HG02943 (cell line): ENCODE measurements around the gene PGM5.

Experiments used
- ATAC-seq: cut with Tn5 transposase; IDR thresholded peaks from one replicate; pipeline ENCODE4 v1.9.1; 2021; ENCODE audit warnings: mild to moderate bottlenecking, low read depth, moderate library complexity; ENCODE audit not compliant: unreplicated experiment

PGM5 gene

GRCh38 chr9:68493541-68493940 is 137.1 kb downstream of the PGM5 start:
- ATAC-seq, result no peak

- ATAC-seq, result no peak
Measured at GRCh38 chr9:68493958-68494577, 137.7 kb downstream of the PGM5 start.

DNA sequence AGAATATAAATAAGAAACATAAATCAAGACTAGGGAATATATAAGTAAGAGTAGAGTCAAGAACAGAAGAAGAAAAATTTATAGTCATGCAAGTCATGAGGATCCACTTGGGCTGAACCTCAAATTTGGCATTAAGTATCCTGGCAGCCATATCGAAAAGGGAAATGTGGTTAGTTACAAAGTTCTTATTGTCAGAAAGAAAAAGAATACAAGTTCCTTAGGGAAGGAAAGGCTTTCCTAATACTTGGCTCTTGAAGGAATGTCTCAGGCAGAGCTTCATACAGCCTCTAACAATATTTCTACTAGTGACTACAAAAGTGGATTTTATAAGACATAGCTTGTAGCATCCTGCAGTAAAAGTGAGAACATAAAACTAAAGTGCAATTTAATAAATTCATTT is 138.8 kb downstream of the PGM5 start:
- no peak for ATAC-seq

- no peak for ATAC-seq
Measured at GRCh38 chr9:68496356-68496755, 139.9 kb downstream of the PGM5 start.

DNA sequence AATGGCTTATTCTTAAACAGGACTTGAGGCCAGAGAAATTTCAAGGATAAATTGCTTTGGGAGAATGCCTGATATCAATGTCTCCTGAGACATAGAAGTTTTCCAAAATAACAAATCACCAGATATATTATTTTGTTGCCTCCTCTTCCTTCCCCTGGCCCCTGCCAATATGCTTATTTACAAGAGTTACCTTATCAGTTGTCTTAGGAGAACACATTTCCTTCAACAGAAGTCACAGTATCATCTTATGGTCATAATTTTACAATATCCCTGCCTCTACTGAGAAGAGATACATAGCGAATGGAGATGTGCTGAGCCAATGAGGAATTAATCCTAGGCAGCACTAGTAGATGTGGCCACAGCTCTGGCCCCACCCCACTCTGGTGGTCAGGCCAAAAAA is 141.2 kb downstream of the PGM5 start:
- ATAC-seq, result no peak

- no peak for ATAC-seq
Measured at GRCh38 chr9:68498816-68499215, 142.4 kb downstream of the PGM5 start.

DNA sequence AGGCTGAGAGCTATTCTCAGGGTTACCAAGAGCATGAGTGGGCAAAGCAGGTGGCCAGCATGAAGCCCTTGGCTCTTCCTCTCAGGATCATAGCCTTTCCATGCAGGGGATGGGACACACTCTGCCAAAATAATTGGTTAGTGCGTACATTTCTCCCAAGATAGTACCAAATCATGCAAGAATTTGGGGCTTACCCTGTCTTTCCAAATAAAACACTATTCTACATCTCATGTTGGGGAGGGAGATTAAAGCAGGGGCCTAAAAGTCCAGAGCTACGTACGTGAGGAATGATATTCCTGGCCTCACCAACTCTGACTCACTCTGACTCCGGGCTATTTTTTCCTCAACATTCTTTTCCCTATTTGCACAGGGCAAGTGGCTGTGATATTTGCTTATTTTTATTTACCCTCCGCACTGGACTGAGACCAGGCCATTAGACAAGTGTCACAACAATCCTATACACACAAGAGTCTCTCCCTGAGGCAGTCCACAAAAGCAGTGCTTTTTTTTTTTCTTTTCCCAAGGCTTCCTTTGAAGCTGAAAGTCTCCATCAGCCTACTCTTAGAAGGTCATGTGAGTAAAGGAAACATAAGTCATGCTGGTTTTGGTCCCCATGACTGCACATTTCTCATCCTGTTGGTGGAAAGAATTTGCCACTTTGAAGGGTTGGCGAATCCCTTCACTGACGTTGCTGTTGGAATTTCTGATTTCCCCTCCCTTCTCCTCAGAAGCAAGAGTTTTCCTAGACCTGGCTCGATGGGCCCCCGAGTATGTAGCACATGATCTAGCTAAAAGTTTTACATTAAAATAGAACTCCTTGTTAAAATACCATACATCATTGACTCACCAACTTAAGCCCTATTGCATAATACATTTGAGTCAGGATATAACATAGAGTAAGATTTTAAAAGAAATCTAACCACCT is 144.3 kb downstream of the PGM5 start:
- no peak for ATAC-seq

DNA sequence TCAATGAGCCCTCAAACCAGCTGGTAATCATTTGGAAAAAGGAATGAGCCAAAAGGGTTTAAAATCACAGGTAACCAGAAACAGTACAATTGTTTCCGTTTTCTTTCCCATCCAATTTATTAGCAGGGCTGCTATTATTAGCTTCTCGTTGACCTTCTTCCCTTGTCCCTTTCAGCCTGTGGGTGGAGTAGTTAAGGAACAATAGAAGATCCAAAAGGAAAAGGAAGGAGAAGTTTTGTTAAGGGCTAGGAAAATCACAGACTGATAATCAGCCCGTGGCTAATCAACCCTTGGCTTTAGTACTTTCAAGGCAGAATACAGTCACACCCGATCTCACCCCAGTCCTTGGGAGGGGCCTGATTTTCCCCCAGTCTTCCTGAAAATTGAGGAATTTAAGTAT is 145.9 kb downstream of the PGM5 start:
- ATAC-seq, result no peak

DNA sequence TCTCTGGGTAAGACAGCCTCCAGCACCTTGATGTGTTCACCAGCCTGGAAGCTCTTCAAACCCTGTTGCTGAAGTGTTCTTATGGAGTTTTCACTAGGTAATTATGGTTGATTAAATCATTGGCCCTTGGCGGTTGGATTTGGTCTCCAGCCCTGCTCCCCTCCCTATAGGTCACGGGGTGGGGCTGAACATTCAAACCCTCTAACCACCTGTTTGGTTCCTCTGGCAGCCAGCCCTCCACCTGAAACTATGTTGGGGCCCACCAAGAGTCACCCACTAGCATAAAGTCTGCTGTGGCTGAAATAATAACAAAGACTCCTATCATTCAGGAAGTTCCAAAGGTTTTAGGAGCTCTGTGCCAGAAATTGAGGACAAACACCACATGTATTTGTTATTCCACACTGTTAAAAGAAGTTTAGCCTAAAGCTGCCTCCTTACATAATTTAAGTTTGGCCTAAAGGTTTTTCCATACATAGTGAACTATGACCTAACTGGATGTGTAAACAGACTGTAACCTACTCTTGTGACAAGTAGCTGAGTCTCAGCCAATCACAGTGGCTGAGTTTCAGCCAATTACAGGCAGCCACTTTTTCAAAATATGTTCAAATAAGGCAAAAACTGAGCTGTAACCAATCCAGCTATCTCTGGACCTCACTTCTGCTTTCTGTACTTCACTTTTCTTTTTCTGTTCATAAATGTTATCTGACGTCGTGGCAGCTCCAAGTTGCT is 149.4 kb downstream of the PGM5 start:
- ATAC-seq, result no peak

DNA sequence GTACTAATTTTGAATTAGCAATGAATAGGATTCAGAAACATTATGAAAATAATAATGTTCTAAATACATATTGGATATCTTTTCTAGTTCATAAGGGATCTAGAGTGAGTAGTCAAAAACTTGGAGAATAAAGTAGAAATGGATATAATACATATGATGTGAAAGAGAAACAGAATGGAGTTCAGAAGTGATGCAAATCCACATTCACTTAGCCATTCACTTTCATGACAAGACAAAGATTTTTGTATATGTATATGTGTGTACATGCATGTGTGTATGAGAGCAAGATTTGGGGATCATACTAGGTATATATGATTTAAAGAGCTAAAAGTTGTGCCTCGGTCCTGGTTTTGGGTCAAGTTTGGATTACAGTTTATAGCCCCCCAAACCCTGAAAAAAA is 150.1 kb downstream of the PGM5 start:
- ATAC-seq, result no peak

- no peak for ATAC-seq
Measured at GRCh38 chr9:68507130-68507805, 150.9 kb downstream of the PGM5 start.

DNA sequence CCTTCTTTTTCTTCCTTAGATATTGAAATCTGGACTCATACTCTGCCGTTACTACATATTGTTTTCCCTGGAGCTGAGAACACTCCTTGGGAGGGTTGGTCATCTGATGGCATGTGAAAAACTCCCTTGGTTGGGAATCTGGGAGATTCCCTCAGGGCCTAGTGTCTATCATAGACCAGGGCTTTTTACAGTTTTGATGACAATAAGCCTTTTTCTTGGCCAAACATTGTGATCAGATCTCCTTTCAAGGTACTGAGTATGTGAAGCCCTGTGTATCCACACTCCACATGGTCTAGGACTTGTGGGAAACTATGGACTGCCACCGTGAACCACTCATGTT is 151.4 kb downstream of the PGM5 start:
- no peak for ATAC-seq

- no peak for ATAC-seq
Measured at GRCh38 chr9:68508547-68508946, 152.1 kb downstream of the PGM5 start.

DNA sequence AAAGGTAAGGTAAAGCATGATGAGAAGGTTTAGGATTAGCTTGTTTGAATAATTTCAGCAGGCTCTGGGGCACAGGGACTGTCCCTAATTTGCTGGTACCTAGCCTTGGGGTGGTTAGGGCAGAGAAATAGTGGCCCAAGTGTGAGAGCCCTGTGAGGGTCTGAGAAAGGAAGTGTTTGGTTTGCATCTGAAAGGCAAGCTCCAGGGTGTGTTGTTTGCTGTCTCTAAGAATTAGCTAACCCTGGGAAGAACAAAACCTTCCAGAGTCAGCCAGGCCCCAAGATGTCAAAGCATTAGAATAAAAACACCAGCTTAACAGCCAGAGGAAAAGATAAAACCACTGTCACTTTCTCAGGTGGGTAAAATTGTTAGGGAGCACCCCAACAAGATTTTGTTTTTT is 153.3 kb downstream of the PGM5 start:
- no peak for ATAC-seq

GRCh38 chr9:68513385-68513784 is 157.0 kb downstream of the PGM5 start:
- no peak for ATAC-seq

DNA sequence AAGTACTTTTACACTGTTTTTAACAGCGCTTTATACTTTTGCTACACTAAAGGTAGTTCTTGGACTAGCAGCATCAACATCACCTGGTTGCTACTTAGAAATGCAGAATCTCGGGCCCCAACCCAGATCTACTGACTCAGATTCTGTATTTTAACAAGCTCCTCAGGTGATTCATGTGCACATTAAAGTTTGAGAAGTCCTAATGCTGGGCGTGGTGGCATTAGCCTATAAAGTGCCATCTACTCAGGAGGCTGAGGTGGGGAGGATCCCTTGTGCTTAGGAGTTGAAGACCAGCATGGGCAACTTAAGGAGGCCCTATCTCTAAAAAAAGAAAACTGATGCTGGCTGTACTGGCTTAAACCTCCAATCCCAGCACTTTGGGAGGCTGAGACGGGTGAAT is 157.6 kb downstream of the PGM5 start:
- ATAC-seq, result no peak

DNA sequence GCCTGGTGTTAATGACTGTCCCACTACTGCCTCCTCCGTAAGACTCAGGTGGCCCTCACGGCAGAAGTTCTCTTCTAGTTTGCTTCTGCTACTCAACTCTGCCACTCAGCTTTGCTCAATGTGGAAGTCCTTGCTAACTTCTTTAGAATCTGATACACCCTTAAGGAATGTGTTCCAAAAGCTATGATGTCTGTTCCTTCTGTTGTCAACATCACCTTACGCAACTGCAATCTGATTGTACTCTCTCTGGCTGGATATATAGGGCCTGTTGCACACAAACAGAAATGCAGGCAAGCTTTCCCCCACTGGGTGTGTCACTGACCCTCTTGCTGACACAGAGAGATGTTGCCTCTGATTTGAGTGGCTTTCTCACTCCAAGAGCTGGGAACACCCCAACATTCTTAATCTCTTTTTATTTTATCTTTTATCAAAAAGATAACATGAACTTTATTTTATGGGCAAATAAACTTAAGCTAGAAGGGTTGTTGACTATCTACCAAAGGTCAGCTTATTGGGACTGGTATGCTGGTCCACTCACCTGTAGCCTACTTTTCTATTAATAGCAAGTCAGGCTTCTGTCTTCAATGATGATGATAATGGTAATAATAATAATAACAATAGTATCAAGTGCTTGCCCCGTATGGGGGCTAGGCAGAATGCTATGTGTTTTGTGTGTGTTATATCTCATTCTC is 159.1 kb downstream of the PGM5 start:
- ATAC-seq, result no peak

- no peak for ATAC-seq
Measured at GRCh38 chr9:68522131-68522530, 165.7 kb downstream of the PGM5 start.

- ATAC-seq, result no peak
Measured at GRCh38 chr9:68522954-68523353, 166.5 kb downstream of the PGM5 start.

DNA sequence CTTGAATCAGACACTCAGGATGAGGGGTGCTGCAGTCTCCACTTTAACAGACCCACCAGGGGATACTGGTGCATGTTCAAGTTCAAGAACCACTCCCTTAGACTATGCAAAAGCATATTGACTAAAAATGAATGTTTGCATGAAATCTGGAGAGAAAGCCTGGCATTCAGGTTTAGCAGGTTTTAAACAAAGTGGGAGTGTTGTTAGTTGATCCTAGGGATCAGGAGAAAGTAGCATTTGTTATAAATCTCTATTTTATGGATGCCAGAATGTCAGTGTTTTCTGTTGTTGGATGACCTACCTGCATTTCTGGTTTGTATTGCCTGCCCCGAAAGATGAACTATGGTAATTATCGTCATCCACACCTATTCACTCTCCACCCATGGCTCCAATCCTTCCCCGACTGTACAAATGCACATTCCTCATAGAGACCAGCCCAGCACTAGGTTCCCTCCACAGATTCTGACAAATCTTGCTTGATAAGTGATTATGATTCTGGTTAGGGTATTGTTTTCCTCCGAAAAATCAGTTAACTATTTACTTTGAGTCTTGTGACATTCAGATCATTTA is 167.0 kb downstream of the PGM5 start:
- ATAC-seq, result no peak
